MM.1S (cell line): Measurements from ENCODE around the gene SNX2.

ENCODE experiments used
- CTCF ChIP-seq: fragments of 300-600 bp; sonication (generic); IDR thresholded peaks from 2 replicates; pipeline ENCODE4 v1.5.1; 2016; ENCODE audit warnings: antibody characterized with exemption, low read length, mixed read lengths
- EZH2 ChIP-seq: fragments of 300-600 bp; sonication (generic); optimal IDR thresholded peaks from 2 replicates; pipeline ENCODE3; 2017; ENCODE audit warnings: low read depth, mild to moderate bottlenecking, antibody characterized with exemption, low read length, mixed read lengths
- EZH2phosphoT487 ChIP-seq: fragments of 300-600 bp; sonication (generic); IDR thresholded peaks from 2 replicates; pipeline ENCODE4 v1.6.1; 2018; ENCODE audit warnings: antibody characterized with exemption, low read length

DNA sequence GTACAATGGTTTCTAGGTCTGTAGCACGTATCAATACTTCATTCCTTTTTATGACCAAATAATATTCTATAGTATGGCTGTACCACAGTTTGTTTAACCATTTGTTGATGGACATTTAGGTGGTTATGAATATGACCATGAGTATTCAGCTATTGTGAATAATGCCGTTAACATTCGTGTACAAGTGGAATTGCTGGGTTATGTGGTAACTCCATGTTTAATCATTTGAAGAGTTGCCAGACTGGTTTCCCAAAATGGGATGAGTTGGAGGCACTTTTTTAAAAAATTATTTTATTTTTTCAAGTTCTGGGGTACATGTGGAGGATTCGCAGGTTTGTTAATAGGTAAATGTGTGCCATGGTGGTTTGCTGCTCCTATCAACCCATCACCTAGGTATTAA lies 4.6 kb downstream of the SNX2 start:
- TF ChIP-seq EZH2phosphoT487 (no peak), CTCF (no peak), EZH2 (no peak)
